Measurements from ENCODE around the gene COPZ2. TPM values are rescaled to one million over a fixed set of nuclear protein-coding genes. Genes with fewer than 3 reads are reported as not detected.

COPZ2 gene
- total RNA-seq, 4 donors from 2014 or later = 58.1 to 73.9 (median 64.1) TPM

DNA sequence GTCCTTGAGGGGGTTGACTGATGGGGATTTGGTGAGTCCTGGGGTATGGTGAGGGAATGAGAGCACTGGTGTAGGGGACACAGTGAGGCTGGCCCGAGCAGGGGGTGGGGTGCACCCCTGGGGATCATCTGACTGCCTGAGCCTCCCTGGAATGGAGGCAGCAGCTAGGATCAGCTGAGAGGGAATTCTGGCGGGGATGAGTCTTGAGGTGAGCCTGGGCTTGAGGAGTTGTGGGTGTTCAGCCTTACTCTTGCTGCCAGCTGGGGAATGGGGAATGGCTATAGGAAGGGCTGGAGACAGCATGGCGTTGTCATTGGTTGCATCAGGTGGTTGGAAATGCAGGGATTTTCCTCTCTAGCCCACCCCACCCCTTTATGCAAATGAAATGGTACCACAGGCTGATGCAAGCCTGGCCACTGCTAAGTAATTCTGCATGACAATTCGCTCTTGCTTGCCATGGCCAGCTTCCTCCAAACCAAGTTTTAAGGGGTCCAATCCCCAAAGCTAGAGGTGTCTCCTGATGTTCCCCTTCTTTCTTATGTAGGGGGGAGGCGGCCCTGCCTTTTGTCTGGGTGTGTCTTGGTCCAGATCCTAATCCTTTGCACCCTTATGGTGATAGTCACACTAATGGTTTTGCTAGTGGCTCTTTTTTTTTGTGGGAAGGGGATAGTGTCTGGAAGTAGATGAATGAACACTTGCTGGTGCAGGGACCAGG is 18.1 kb upstream of the COPZ2 start:
- 70% methylated on average over 5 of the region's 5 CpGs for WGBS
- Histone ChIP-seq H3K9me3 (no peaks in the 10 kb centered on the region), H3K4me1 (peaks cover 68 to 90% (median 74%) of the 10 kb centered on the region in 4 donors), H3K27me3 (no peaks in the 10 kb centered on the region), H3K27ac (replicated peaks in 1 of 4) (peak overlapping the region; percentile 63 to 98 (median 98)), H3K4me3 (peak overlapping the region in 2 of 4 donors; percentile 71 to 84), H3K36me3 (peaks cover 48 to 81% (median 63%) of the 10 kb centered on the region in 4 donors)
- intact Hi-C loops (cut with DNase I) = no loop called here
- TF ChIP-seq POLR2AphosphoS5 (IDR thresholded peaks at IDR 0.05) = no peak
- TF ChIP-seq POLR2A (IDR thresholded peaks at IDR 0.05; ENCODE audit: low read depth) = no peak
- TF ChIP-seq EP300 (IDR thresholded peaks at IDR 0.05) = no peak
- DNase-seq (ENCODE audit: extremely low spot score) = no peak

DNA sequence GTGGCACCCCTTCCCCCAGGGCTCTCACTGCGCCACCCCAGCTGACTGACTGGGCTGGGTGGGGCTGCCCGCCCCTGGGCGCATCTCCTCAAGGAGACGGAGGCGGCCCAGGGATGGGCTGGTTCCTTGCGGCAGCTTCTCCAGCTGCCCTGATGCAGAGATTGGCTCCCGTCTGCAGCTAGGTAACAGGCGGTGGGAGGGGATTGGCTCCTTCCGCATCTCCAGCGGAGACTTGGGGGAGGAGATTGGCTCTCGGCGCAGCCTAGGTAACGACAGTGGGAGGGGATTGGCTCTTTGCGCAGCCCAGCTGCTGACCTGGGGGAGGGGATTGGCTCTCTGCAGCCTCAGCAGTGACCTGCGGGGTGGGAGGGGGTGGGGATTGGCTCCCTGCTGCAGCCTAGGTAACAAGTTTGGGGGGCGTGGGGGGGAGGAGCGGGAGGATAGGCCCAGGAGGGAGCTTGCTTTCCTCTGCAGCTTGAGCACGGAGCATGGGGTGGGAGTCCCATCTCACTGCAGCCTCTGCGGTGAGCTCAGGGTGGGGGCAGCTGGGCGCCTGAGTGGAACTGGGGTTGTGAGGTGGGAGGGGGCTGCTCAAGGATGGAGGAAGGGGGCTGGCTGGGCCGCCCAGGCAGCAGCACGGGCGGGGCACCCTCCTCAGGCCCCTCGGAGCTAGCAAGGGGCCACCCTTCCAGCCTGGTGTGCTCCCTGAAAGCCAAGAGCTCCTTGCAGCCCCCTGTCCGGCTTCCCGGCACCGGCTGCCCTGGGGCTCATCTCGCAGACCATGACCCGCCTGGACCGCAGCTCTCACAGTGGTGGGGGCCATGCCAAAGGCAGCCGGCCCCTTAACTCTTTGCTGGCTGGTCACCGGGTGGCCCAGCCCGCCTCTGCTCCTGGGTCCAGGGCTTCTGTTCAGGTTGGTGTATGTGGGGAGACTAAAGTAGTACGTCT is 16.9 kb upstream of the COPZ2 start:
- WGBS = 37% methylated on average over 17 of the region's 34 CpGs

DNA sequence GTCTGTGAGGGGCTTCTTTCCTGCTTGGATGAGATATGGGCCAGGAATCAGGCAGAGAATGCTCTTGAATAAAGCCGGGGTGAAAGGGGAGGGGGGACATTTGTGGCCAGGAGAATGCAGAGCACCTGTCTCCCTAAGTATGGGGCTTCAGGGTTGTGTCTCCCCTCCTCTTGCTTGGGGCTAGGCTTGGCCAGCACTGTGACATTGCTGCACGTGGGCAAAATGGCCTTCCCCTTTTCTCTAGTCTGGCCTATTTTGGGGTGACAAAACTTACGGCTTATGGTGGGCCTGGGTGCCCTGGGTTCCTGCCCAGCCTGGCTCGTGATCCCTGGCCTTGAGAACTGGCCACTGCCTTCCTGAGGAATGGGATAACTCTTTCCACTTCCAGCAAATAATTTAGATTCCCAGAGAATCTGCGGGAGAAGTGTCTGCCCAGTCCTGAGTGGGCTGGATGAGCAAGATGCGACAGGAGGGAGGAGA is 16.2 kb upstream of the COPZ2 start:
- H3K36me3 ChIP-seq = peaks cover 32 to 62% (median 45%) of the 10 kb centered on the region in 4 donors
- peak overlapping the region; percentile 71 to 85 (median 84) for H3K4me3 ChIP-seq
- peak overlapping the region; percentile 97 to 98 (median 98) for H3K27ac ChIP-seq (replicated peaks in 1 of 4)
- no peak for DNase-seq (ENCODE audit: extremely low spot score)
- peaks cover 68 to 92% (median 71%) of the 10 kb centered on the region in 4 donors for H3K4me1 ChIP-seq
- 14% methylated on average over 5 of the region's 6 CpGs for WGBS
- no peak for TF ChIP-seq POLR2A (IDR thresholded peaks at IDR 0.05; ENCODE audit: low read depth)
- TF ChIP-seq, protein P1, sequence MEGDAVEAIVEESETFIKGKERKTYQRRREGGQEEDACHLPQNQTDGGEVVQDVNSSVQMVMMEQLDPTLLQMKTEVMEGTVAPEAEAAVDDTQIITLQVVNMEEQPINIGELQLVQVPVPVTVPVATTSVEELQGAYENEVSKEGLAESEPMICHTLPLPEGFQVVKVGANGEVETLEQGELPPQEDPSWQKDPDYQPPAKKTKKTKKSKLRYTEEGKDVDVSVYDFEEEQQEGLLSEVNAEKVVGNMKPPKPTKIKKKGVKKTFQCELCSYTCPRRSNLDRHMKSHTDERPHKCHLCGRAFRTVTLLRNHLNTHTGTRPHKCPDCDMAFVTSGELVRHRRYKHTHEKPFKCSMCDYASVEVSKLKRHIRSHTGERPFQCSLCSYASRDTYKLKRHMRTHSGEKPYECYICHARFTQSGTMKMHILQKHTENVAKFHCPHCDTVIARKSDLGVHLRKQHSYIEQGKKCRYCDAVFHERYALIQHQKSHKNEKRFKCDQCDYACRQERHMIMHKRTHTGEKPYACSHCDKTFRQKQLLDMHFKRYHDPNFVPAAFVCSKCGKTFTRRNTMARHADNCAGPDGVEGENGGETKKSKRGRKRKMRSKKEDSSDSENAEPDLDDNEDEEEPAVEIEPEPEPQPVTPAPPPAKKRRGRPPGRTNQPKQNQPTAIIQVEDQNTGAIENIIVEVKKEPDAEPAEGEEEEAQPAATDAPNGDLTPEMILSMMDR (IDR thresholded peaks at IDR 0.05) = no peak
- no peak for TF ChIP-seq POLR2AphosphoS5 (IDR thresholded peaks at IDR 0.05)
- no peak for TF ChIP-seq EP300 (IDR thresholded peaks at IDR 0.05)
- no peaks in the 10 kb centered on the region for H3K9me3 ChIP-seq
- no peaks in the 10 kb centered on the region for H3K27me3 ChIP-seq
- intact Hi-C loops (cut with DNase I) = no loop called here

More for the DNA sequence above, 16.9 kb upstream of the COPZ2 start:
- no peaks in the 10 kb centered on the region for H3K27me3 ChIP-seq
- H3K4me3 ChIP-seq = peak overlapping the region; percentile 71 to 85 (median 84)
- intact Hi-C loops (cut with DNase I) = no loop called here
- TF ChIP-seq EP300 (IDR thresholded peaks at IDR 0.05) (no peak), POLR2A (IDR thresholded peaks at IDR 0.05; ENCODE audit: low read depth) (no peak), POLR2AphosphoS5 (IDR thresholded peaks at IDR 0.05) (peak; percentile 72 to 74)
- peak overlapping the region; percentile 97 to 98 (median 98) for H3K27ac ChIP-seq (replicated peaks in 1 of 4)
- DNase-seq (ENCODE audit: extremely low spot score) = no peak
- H3K36me3 ChIP-seq = peaks cover 39 to 69% (median 52%) of the 10 kb centered on the region in 4 donors
- H3K9me3 ChIP-seq = no peaks in the 10 kb centered on the region
- H3K4me1 ChIP-seq = peaks cover 68 to 91% (median 74%) of the 10 kb centered on the region in 4 donors

DNA sequence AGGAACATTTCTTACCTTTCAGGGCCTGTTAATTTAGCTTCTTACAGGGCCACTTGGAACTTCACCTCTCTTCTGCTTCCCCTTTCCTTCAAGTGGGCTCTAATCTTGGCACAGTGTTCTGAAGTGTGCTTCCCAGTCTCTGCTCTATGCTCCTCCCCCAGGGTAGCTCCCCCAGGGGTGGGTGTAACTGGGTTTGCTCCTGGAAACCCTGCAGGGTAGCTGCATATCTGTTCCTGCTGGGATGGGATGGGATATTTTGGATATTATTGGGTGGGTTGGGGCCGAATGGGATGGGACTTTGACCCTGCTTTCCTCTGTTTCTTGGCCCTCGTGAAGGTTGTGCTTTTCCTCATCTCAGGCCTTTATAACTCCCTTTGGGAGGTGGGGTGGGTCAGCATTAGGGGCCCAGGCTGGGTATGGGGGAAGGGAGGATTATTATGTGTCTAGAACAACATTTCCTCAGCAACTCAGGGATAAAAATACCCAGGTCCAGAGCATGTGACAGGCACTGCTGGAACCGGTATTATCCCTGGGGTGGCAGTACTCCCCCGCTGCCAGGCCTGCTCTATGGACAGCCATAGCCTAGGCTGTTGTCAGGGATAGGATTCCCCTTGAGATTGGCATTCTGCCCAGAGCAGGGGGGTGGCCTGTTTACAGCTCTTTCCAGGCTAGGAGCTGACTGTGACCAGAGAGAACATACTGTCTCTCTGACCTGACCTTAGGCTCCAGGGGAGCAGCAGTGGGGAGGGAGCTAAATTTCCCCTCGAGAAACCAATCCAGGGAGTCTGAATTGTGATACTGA is 15.6 kb upstream of the COPZ2 start:
- Histone ChIP-seq H3K9me3 (no peaks in the 10 kb centered on the region), H3K27me3 (no peaks in the 10 kb centered on the region), H3K4me1 (peaks cover 68 to 86% (median 71%) of the 10 kb centered on the region in 4 donors), H3K27ac (replicated peaks in 1 of 4) (peak overlapping the region; percentile 97 to 98 (median 98)), H3K36me3 (peaks cover 25 to 56% (median 38%) of the 10 kb centered on the region in 4 donors), H3K4me3 (peak overlapping the region; percentile 71 to 85 (median 84))
- TF ChIP-seq POLR2AphosphoS5 (IDR thresholded peaks at IDR 0.05) (peak; percentile 43 to 74), POLR2A (IDR thresholded peaks at IDR 0.05; ENCODE audit: low read depth) (no peak)
- intact Hi-C loops (cut with DNase I) = no loop called here
- DNase-seq (ENCODE audit: extremely low spot score) = no peak
- WGBS = 21% methylated on average over 4 of the region's 5 CpGs

DNA sequence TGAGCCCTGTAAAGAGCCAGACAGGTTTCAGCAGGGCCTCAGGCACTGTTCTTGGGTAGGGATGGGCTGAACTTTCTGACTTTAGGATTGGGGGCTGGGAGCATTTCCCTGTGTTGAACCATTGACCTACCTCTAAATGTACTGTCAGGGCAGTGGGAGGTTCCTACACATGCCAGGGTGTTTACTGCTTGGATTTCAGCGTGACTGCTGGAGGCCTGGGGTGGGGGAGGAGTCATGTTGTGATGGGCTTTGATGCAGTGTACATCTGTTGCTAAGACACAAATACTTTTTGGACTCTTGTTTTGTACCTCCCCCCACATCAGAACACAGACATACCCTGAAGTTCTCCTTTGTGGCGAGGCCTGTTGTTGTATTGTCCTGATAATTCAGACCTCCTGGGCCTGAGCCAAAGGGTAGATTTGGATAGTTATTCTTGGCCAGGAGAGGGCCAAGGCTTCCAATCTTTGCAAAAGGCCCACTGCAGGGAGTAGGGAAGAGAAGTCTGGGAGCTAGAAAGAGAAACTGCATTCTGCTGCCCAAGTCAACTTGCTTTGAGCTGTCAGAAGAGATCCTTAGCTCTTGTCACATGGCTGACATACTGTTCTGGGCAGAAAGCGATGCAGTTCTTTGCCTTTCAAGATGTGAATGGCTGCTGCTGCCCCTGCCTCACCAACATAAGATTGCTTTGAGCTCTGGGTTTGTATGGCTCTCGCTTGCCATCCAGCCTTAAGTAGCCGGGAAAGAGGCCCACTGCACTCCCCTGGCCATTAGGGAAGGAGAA is 14.3 kb upstream of the COPZ2 start:
- peak; percentile 93 for DNase-seq (ENCODE audit: extremely low spot score)
- Histone ChIP-seq H3K27me3 (no peaks in the 10 kb centered on the region), H3K27ac (replicated peaks in 1 of 4) (peak overlapping the region; percentile 97 to 98 (median 98)), H3K4me3 (peak overlapping the region; percentile 71 to 85 (median 84)), H3K36me3 (peaks cover 13 to 43% (median 26%) of the 10 kb centered on the region in 4 donors), H3K4me1 (peaks cover 70 to 83% (median 76%) of the 10 kb centered on the region in 4 donors), H3K9me3 (no peaks in the 10 kb centered on the region)
- TF ChIP-seq POLR2A (IDR thresholded peaks at IDR 0.05; ENCODE audit: low read depth) = no peak
- no peak for TF ChIP-seq EP300 (IDR thresholded peaks at IDR 0.05)
- TF ChIP-seq, protein P1 (IDR thresholded peaks at IDR 0.05) = peak in 1 of 3 experiments; percentile 17
- TF ChIP-seq POLR2AphosphoS5 (IDR thresholded peaks at IDR 0.05) = peak; percentile 68 to 69
- intact Hi-C loops (cut with DNase I) = no loop called here
- 40% methylated on average over 4 of the region's 5 CpGs for WGBS
